HL-60 (cell line): ENCODE measurements around the gene TRPV3.

ENCODE experiments used
- CTCF ChIP-seq: IDR thresholded peaks from one replicate; pipeline ENCODE4 v1.5.1; 2011; ENCODE audit warnings: low read length, control low read depth, inconsistent platforms; ENCODE audit not compliant: insufficient read depth
- POLR2AphosphoS5 ChIP-seq: IDR thresholded peaks from 2 replicates; pipeline ENCODE4 v1.6.1; 2012; ENCODE audit warnings: low read depth

- TF ChIP-seq CTCF (no peak), POLR2AphosphoS5 (no peak)
Measured at GRCh38 chr17:3547628-3548027, 10.0 kb downstream of the TRPV3 start.
